ENCODE data around the gene ALDH1A3. TPM values are rescaled to one million over a fixed set of nuclear protein-coding genes. Genes with fewer than 3 reads are reported as not detected.

The ALDH1A3 gene
- total RNA-seq, 5 donors from 2014 or later (not counting 1 experiment from before 2014, with no cell fraction given) = 0.26 to 1.2 (median 0.38) TPM; not detected in 2

- peaks cover 4 to 8% (median 8%) of the 10 kb centered on the region in 3 donors for H3K4me1 Mint-ChIP-seq
Observed at GRCh38 chr15:100875495-100875894, 4.1 kb upstream of the ALDH1A3 start.

GRCh38 chr15:100875976-100876375 lies 3.7 kb upstream of the ALDH1A3 start:
- 90% methylated on average over 2 of the region's 7 CpGs for WGBS (ENCODE audit: insufficient coverage)
- POLR2A ChIA-PET = no interaction called here
- CTCF ChIA-PET = interaction anchor here (1.6 to 1.7 kb wide), 2 partner anchors 249 to 255 kb away, joined by 3 read pairs; no protein-coding TSS in a partner anchor
- H3K4me3 ChIP-seq (ENCODE audit: control insufficient read depth in 1 of 2, extremely low read depth in 1 of 2, low read length in 1 of 2) = no peak overlapping the region
- H3K4me1 ChIP-seq (ENCODE audit: control insufficient read depth in 1 of 2, extremely low read depth in 1 of 2, insufficient read depth in 2 of 2, low read length in 2 of 2) = peaks cover 0 to 7% of the 10 kb centered on the region in 2 experiments
- Mint-ChIP-seq H3K4me1 (peaks cover 9 to 13% (median 12%) of the 10 kb centered on the region in 3 donors), H3K9me3 (no peaks in the 10 kb centered on the region), H3K36me3 (no peaks in the 10 kb centered on the region), H3K27ac (no peak overlapping the region), H3K4me3 (no peak overlapping the region), H3K27me3 (peaks cover 43 to 44% of the 10 kb centered on the region in 2 donors)
- DNase-seq (no peak), ATAC-seq (replicated peaks in 1 of 4) (no peak)
- peaks cover 11 to 41% of the 10 kb centered on the region in 2 experiments for H3K27me3 ChIP-seq (replicated peaks in 1 of 2; ENCODE audit: control insufficient read depth in 2 of 2, extremely low read depth in 1 of 2, insufficient read depth in 2 of 2, low read length in 1 of 2)
- H3K27ac ChIP-seq (ENCODE audit: low read length) = no peak overlapping the region
- H3K9me3 ChIP-seq = no peaks in the 10 kb centered on the region
- no peaks in the 10 kb centered on the region for H3K36me3 ChIP-seq (ENCODE audit: control insufficient read depth in 2 of 2, extremely low read depth in 1 of 2, insufficient read depth in 1 of 2, low read length in 1 of 2)

More at GRCh38 chr15:100875495-100875894, 4.1 kb upstream of the ALDH1A3 start:
- no peak for ATAC-seq (replicated peaks in 1 of 4)
- WGBS (ENCODE audit: insufficient coverage) = no CpG with 5 or more reads among the region's 2 CpGs
- Histone ChIP-seq H3K9me3 (no peaks in the 10 kb centered on the region), H3K4me1 (ENCODE audit: control insufficient read depth in 1 of 2, extremely low read depth in 1 of 2, insufficient read depth in 2 of 2, low read length in 2 of 2) (peaks cover 0 to 6% of the 10 kb centered on the region in 2 experiments), H3K36me3 (ENCODE audit: control insufficient read depth in 2 of 2, extremely low read depth in 1 of 2, insufficient read depth in 1 of 2, low read length in 1 of 2) (no peaks in the 10 kb centered on the region), H3K27ac (ENCODE audit: low read length) (no peak overlapping the region), H3K4me3 (ENCODE audit: control insufficient read depth in 1 of 2, extremely low read depth in 1 of 2, low read length in 1 of 2) (no peak overlapping the region), H3K27me3 (replicated peaks in 1 of 2; ENCODE audit: control insufficient read depth in 2 of 2, extremely low read depth in 1 of 2, insufficient read depth in 2 of 2, low read length in 1 of 2) (peaks cover 7 to 36% of the 10 kb centered on the region in 2 experiments)
- POLR2A ChIA-PET = no interaction called here
- H3K27me3 Mint-ChIP-seq = peaks cover 38 to 39% of the 10 kb centered on the region in 2 donors
- no peaks in the 10 kb centered on the region for H3K36me3 Mint-ChIP-seq
- no peak overlapping the region for H3K4me3 Mint-ChIP-seq
- CTCF ChIA-PET = interaction anchor here (1.6 to 1.7 kb wide), 2 partner anchors 249 to 254 kb away, joined by 3 read pairs; no protein-coding TSS in a partner anchor
- no peak overlapping the region for H3K27ac Mint-ChIP-seq
- H3K9me3 Mint-ChIP-seq = no peaks in the 10 kb centered on the region
- DNase-seq = no peak

- H3K27ac ChIP-seq (ENCODE audit: low read length) = no peak overlapping the region
- 81% methylated on average over 6 of the region's 10 CpGs for WGBS (ENCODE audit: insufficient coverage)
- CTCF ChIA-PET = interaction anchor here in 1 of 2 donors (0.5 kb wide), 1 partner anchor 299 kb away, joined by 3 read pairs; no protein-coding TSS in a partner anchor
- peaks cover 9 to 13% (median 13%) of the 10 kb centered on the region in 3 donors for H3K4me1 Mint-ChIP-seq
- H3K4me1 ChIP-seq (ENCODE audit: control insufficient read depth in 1 of 2, extremely low read depth in 1 of 2, insufficient read depth in 2 of 2, low read length in 2 of 2) = peaks cover 0 to 7% of the 10 kb centered on the region in 2 experiments
- H3K4me3 ChIP-seq (ENCODE audit: control insufficient read depth in 1 of 2, extremely low read depth in 1 of 2, low read length in 1 of 2) = no peak overlapping the region
- no peaks in the 10 kb centered on the region for H3K9me3 Mint-ChIP-seq
- ATAC-seq (replicated peaks in 1 of 4) = no peak
- no peak overlapping the region for H3K27ac Mint-ChIP-seq
- peaks cover 56 to 60% of the 10 kb centered on the region in 2 donors for H3K27me3 Mint-ChIP-seq
- POLR2A ChIA-PET = no interaction called here
- peaks cover 16 to 48% of the 10 kb centered on the region in 2 experiments for H3K27me3 ChIP-seq (replicated peaks in 1 of 2; ENCODE audit: control insufficient read depth in 2 of 2, extremely low read depth in 1 of 2, insufficient read depth in 2 of 2, low read length in 1 of 2)
- no peaks in the 10 kb centered on the region for H3K9me3 ChIP-seq
- H3K36me3 ChIP-seq (ENCODE audit: control insufficient read depth in 2 of 2, extremely low read depth in 1 of 2, insufficient read depth in 1 of 2, low read length in 1 of 2) = no peaks in the 10 kb centered on the region
- no peaks in the 10 kb centered on the region for H3K36me3 Mint-ChIP-seq
- DNase-seq = no peak
- H3K4me3 Mint-ChIP-seq = peak overlapping the region in 1 of 3 donors; percentile 71
Observed at GRCh38 chr15:100877551-100877950, 2.1 kb upstream of the ALDH1A3 start.

- no peaks in the 10 kb centered on the region for H3K9me3 Mint-ChIP-seq
- H3K27me3 Mint-ChIP-seq = peaks cover 61 to 66% of the 10 kb centered on the region in 2 donors
- H3K4me3 ChIP-seq (ENCODE audit: control insufficient read depth in 1 of 2, extremely low read depth in 1 of 2, low read length in 1 of 2) = no peak overlapping the region
- no peaks in the 10 kb centered on the region for H3K36me3 ChIP-seq (ENCODE audit: control insufficient read depth in 2 of 2, extremely low read depth in 1 of 2, insufficient read depth in 1 of 2, low read length in 1 of 2)
- H3K27ac Mint-ChIP-seq = no peak overlapping the region
- peaks cover 0 to 5% of the 10 kb centered on the region in 2 experiments for H3K4me1 ChIP-seq (ENCODE audit: control insufficient read depth in 1 of 2, extremely low read depth in 1 of 2, insufficient read depth in 2 of 2, low read length in 2 of 2)
- DNase-seq = no peak
- POLR2A ChIA-PET = no interaction called here
- 71% methylated on average over 5 of the region's 11 CpGs for WGBS (ENCODE audit: insufficient coverage)
- H3K4me1 Mint-ChIP-seq = peaks cover 9 to 13% (median 12%) of the 10 kb centered on the region in 3 donors
- peaks cover 16 to 48% of the 10 kb centered on the region in 2 experiments for H3K27me3 ChIP-seq (replicated peaks in 1 of 2; ENCODE audit: control insufficient read depth in 2 of 2, extremely low read depth in 1 of 2, insufficient read depth in 2 of 2, low read length in 1 of 2)
- H3K9me3 ChIP-seq = no peaks in the 10 kb centered on the region
- H3K4me3 Mint-ChIP-seq = peak overlapping the region; percentile 65 to 71 (median 65)
- CTCF ChIA-PET = interaction anchor here in 1 of 2 donors (0.5 kb wide), 1 partner anchor 298 kb away, joined by 3 read pairs; no protein-coding TSS in a partner anchor
- no peak for ATAC-seq (replicated peaks in 1 of 4)
- H3K36me3 Mint-ChIP-seq = no peaks in the 10 kb centered on the region
- H3K27ac ChIP-seq (ENCODE audit: low read length) = no peak overlapping the region
Observed at GRCh38 chr15:100878130-100878529, 1.5 kb upstream of the ALDH1A3 start.

GRCh38 chr15:100878648-100879047 lies 983 bp upstream of the ALDH1A3 start:
- CTCF ChIA-PET = no interaction called here
- no peak overlapping the region for H3K4me3 ChIP-seq (ENCODE audit: control insufficient read depth in 1 of 2, extremely low read depth in 1 of 2, low read length in 1 of 2)
- Mint-ChIP-seq H3K27ac (no peak overlapping the region), H3K36me3 (no peaks in the 10 kb centered on the region), H3K4me1 (peaks cover 9 to 13% (median 12%) of the 10 kb centered on the region in 3 donors), H3K27me3 (peaks cover 63 to 71% of the 10 kb centered on the region in 2 donors), H3K4me3 (peak overlapping the region; percentile 65 to 71 (median 65)), H3K9me3 (no peaks in the 10 kb centered on the region)
- POLR2A ChIA-PET = no interaction called here
- ATAC-seq (replicated peaks in 1 of 4) (no peak), DNase-seq (no peak)
- peaks cover 16 to 52% of the 10 kb centered on the region in 2 experiments for H3K27me3 ChIP-seq (replicated peaks in 1 of 2; ENCODE audit: control insufficient read depth in 2 of 2, extremely low read depth in 1 of 2, insufficient read depth in 2 of 2, low read length in 1 of 2)
- no peak overlapping the region for H3K27ac ChIP-seq (ENCODE audit: low read length)
- no peaks in the 10 kb centered on the region for H3K9me3 ChIP-seq
- 15% methylated on average over 3 of the region's 12 CpGs for WGBS (ENCODE audit: insufficient coverage)
- H3K36me3 ChIP-seq (ENCODE audit: control insufficient read depth in 2 of 2, extremely low read depth in 1 of 2, insufficient read depth in 1 of 2, low read length in 1 of 2) = no peaks in the 10 kb centered on the region
- peaks cover 0 to 5% of the 10 kb centered on the region in 2 experiments for H3K4me1 ChIP-seq (ENCODE audit: control insufficient read depth in 1 of 2, extremely low read depth in 1 of 2, insufficient read depth in 2 of 2, low read length in 2 of 2)

GRCh38 chr15:100879061-100879463 lies 569 bp upstream of the ALDH1A3 start:
- no peaks in the 10 kb centered on the region for H3K9me3 Mint-ChIP-seq
- H3K27me3 Mint-ChIP-seq = peaks cover 65 to 74% of the 10 kb centered on the region in 2 donors
- peaks cover 16 to 54% of the 10 kb centered on the region in 2 experiments for H3K27me3 ChIP-seq (replicated peaks in 1 of 2; ENCODE audit: control insufficient read depth in 2 of 2, extremely low read depth in 1 of 2, insufficient read depth in 2 of 2, low read length in 1 of 2)
- H3K9me3 ChIP-seq = no peaks in the 10 kb centered on the region
- H3K36me3 ChIP-seq (ENCODE audit: control insufficient read depth in 2 of 2, extremely low read depth in 1 of 2, insufficient read depth in 1 of 2, low read length in 1 of 2) = no peaks in the 10 kb centered on the region
- ATAC-seq (replicated peaks in 1 of 4) = peak in 1 of 4 experiments; percentile 27
- H3K4me3 Mint-ChIP-seq = peak overlapping the region in 2 of 3 donors; percentile 65 to 71
- DNase-seq = no peak
- H3K27ac Mint-ChIP-seq = no peak overlapping the region
- ChIA-PET POLR2A (no interaction called here), CTCF (no interaction called here)
- no peak overlapping the region for H3K27ac ChIP-seq (ENCODE audit: low read length)
- no peaks in the 10 kb centered on the region for H3K36me3 Mint-ChIP-seq
- H3K4me3 ChIP-seq (ENCODE audit: control insufficient read depth in 1 of 2, extremely low read depth in 1 of 2, low read length in 1 of 2) = no peak overlapping the region
- peaks cover 0 to 5% of the 10 kb centered on the region in 2 experiments for H3K4me1 ChIP-seq (ENCODE audit: control insufficient read depth in 1 of 2, extremely low read depth in 1 of 2, insufficient read depth in 2 of 2, low read length in 2 of 2)
- WGBS (ENCODE audit: insufficient coverage) = 5% methylated on average over 62 of the region's 62 CpGs
- H3K4me1 Mint-ChIP-seq = peaks cover 9 to 13% (median 12%) of the 10 kb centered on the region in 3 donors
